ENCODE results near the gene CEP57. TPM values are rescaled to one million over a fixed set of nuclear protein-coding genes. Genes with fewer than 3 reads are reported as not detected.

CEP57 gene
- total RNA-seq, 1 donor from 2014 or later = 78.3 TPM

GRCh38 chr11:95764267-95764898, 25.9 kb upstream of the CEP57 start:
- H3K9me3 Mint-ChIP-seq = no peaks in the 10 kb centered on the region
- no peaks in the 10 kb centered on the region for H3K4me1 Mint-ChIP-seq
- no peak overlapping the region for H3K27ac Mint-ChIP-seq
- peaks cover 2% of the 10 kb centered on the region for H3K36me3 Mint-ChIP-seq
- H3K27me3 Mint-ChIP-seq (ENCODE audit: low read depth) = no peaks in the 10 kb centered on the region
- peak; percentile 93 for TF ChIP-seq CTCF (IDR thresholded peaks at IDR 0.05; ENCODE audit: unreplicated experiment)
- H3K4me3 Mint-ChIP-seq = no peak overlapping the region
- DNase-seq (ENCODE audit: low spot score in 2 of 2, unreplicated experiment in 2 of 2) = no peak

GRCh38 chr11:95766701-95767100, 23.6 kb upstream of the CEP57 start:
- H3K9me3 Mint-ChIP-seq = no peaks in the 10 kb centered on the region
- no peaks in the 10 kb centered on the region for H3K27me3 Mint-ChIP-seq (ENCODE audit: low read depth)
- no peak overlapping the region for H3K27ac Mint-ChIP-seq
- no peak for TF ChIP-seq CTCF (IDR thresholded peaks at IDR 0.05; ENCODE audit: unreplicated experiment)
- no peak overlapping the region for H3K4me3 Mint-ChIP-seq
- no peak for DNase-seq (ENCODE audit: low spot score in 2 of 2, unreplicated experiment in 2 of 2)
- no peaks in the 10 kb centered on the region for H3K4me1 Mint-ChIP-seq
- peaks cover 4% of the 10 kb centered on the region for H3K36me3 Mint-ChIP-seq

GRCh38 chr11:95767498-95767897, 22.8 kb upstream of the CEP57 start:
- no peak overlapping the region for H3K4me3 Mint-ChIP-seq
- H3K4me1 Mint-ChIP-seq = no peaks in the 10 kb centered on the region
- H3K36me3 Mint-ChIP-seq = peaks cover 6% of the 10 kb centered on the region
- TF ChIP-seq CTCF (IDR thresholded peaks at IDR 0.05; ENCODE audit: unreplicated experiment) = no peak
- no peak for DNase-seq (ENCODE audit: low spot score in 2 of 2, unreplicated experiment in 2 of 2)
- H3K27ac Mint-ChIP-seq = no peak overlapping the region
- no peaks in the 10 kb centered on the region for H3K27me3 Mint-ChIP-seq (ENCODE audit: low read depth)
- no peaks in the 10 kb centered on the region for H3K9me3 Mint-ChIP-seq

- TF ChIP-seq CTCF (IDR thresholded peaks at IDR 0.05; ENCODE audit: unreplicated experiment) = no peak
- no peak overlapping the region for H3K27ac Mint-ChIP-seq
- no peak for DNase-seq (ENCODE audit: low spot score in 2 of 2, unreplicated experiment in 2 of 2)
- no peaks in the 10 kb centered on the region for H3K4me1 Mint-ChIP-seq
- no peaks in the 10 kb centered on the region for H3K9me3 Mint-ChIP-seq
- H3K4me3 Mint-ChIP-seq = no peak overlapping the region
- H3K27me3 Mint-ChIP-seq (ENCODE audit: low read depth) = no peaks in the 10 kb centered on the region
- peaks cover 10% of the 10 kb centered on the region for H3K36me3 Mint-ChIP-seq
Observed at GRCh38 chr11:95768521-95768920, 21.8 kb upstream of the CEP57 start.

- H3K36me3 Mint-ChIP-seq = peaks cover 39% of the 10 kb centered on the region
- H3K4me3 Mint-ChIP-seq = no peak overlapping the region
- no peak for DNase-seq (ENCODE audit: low spot score in 2 of 2, unreplicated experiment in 2 of 2)
- no peaks in the 10 kb centered on the region for H3K4me1 Mint-ChIP-seq
- no peaks in the 10 kb centered on the region for H3K27me3 Mint-ChIP-seq (ENCODE audit: low read depth)
- TF ChIP-seq CTCF (IDR thresholded peaks at IDR 0.05; ENCODE audit: unreplicated experiment) = no peak
- H3K27ac Mint-ChIP-seq = no peak overlapping the region
- no peaks in the 10 kb centered on the region for H3K9me3 Mint-ChIP-seq
Observed at GRCh38 chr11:95776859-95777258, 13.4 kb upstream of the CEP57 start.

- H3K9me3 Mint-ChIP-seq = no peaks in the 10 kb centered on the region
- no peaks in the 10 kb centered on the region for H3K4me1 Mint-ChIP-seq
- peaks cover 41% of the 10 kb centered on the region for H3K36me3 Mint-ChIP-seq
- no peaks in the 10 kb centered on the region for H3K27me3 Mint-ChIP-seq (ENCODE audit: low read depth)
- DNase-seq (ENCODE audit: low spot score in 2 of 2, unreplicated experiment in 2 of 2) = no peak
- no peak overlapping the region for H3K4me3 Mint-ChIP-seq
- H3K27ac Mint-ChIP-seq = no peak overlapping the region
- no peak for TF ChIP-seq CTCF (IDR thresholded peaks at IDR 0.05; ENCODE audit: unreplicated experiment)
Observed at GRCh38 chr11:95778699-95779098, 11.6 kb upstream of the CEP57 start.
